HG03354 (cell line): Measurements from ENCODE around the gene FYB2.

ENCODE experiments used
- ATAC-seq: cut with Tn5 transposase; IDR thresholded peaks from one replicate; pipeline ENCODE4 v1.9.1; 2021; ENCODE audit warnings: mild to moderate bottlenecking; ENCODE audit not compliant: unreplicated experiment, poor library complexity, severe bottlenecking

Gene FYB2

GRCh38 chr1:56819387-56819899 lies at the start of gene FYB2:
TSS of gene FYB2 (minus strand) at chr1:56819404. CDS start at chr1:56819290, 114 bp downstream.
- no peak for ATAC-seq

- no peak for ATAC-seq
Measured at GRCh38 chr1:56868761-56869160, 49.6 kb upstream of the FYB2 start.

GRCh38 chr1:56867491-56867890 lies 48.3 kb upstream of the FYB2 start:
- no peak for ATAC-seq

- ATAC-seq, result no peak
Measured at GRCh38 chr1:56866656-56867055, 47.5 kb upstream of the FYB2 start.

GRCh38 chr1:56864430-56864829 lies 45.2 kb upstream of the FYB2 start:
- ATAC-seq, result no peak

- no peak for ATAC-seq
Measured at GRCh38 chr1:56863265-56863992, 44.2 kb upstream of the FYB2 start.

GRCh38 chr1:56859287-56859686 lies 40.1 kb upstream of the FYB2 start:
- ATAC-seq, result no peak

- no peak for ATAC-seq
Measured at GRCh38 chr1:56856186-56856585, 37.0 kb upstream of the FYB2 start.

GRCh38 chr1:56855190-56855589 lies 36.0 kb upstream of the FYB2 start:
- ATAC-seq, result no peak

- ATAC-seq, result no peak
Measured at GRCh38 chr1:56854521-56855099, 35.4 kb upstream of the FYB2 start, which contains the start of gene C8A. TSS of gene C8A (plus strand) at chr1:56854797. CDS start at chr1:56854902, 105 bp downstream.

GRCh38 chr1:56852476-56852875 lies 33.3 kb upstream of the FYB2 start:
- ATAC-seq, result no peak

GRCh38 chr1:56850922-56851321 lies 31.7 kb upstream of the FYB2 start:
- ATAC-seq, result no peak

- ATAC-seq, result no peak
Measured at GRCh38 chr1:56850411-56850810, 31.2 kb upstream of the FYB2 start.

- ATAC-seq, result no peak
Measured at GRCh38 chr1:56849750-56850149, 30.5 kb upstream of the FYB2 start.

- no peak for ATAC-seq
Measured at GRCh38 chr1:56845343-56845742, 26.1 kb upstream of the FYB2 start.

- ATAC-seq, result no peak
Measured at GRCh38 chr1:56844545-56845136, 25.4 kb upstream of the FYB2 start.

GRCh38 chr1:56843544-56843943 lies 24.3 kb upstream of the FYB2 start:
- no peak for ATAC-seq

GRCh38 chr1:56838759-56839158 lies 19.6 kb upstream of the FYB2 start:
- ATAC-seq, result no peak

GRCh38 chr1:56837244-56837939 lies 18.2 kb upstream of the FYB2 start:
- ATAC-seq, result no peak

GRCh38 chr1:56836359-56836758 lies 17.2 kb upstream of the FYB2 start:
- ATAC-seq, result no peak
